ENCODE results near the gene SMIM12.
"Not testable (repeated sequence)": the region's sequence is repeated elsewhere in the genome, so short reads cannot be mapped to it uniquely, and the experiment has no call there.

SMIM12 gene

DNA sequence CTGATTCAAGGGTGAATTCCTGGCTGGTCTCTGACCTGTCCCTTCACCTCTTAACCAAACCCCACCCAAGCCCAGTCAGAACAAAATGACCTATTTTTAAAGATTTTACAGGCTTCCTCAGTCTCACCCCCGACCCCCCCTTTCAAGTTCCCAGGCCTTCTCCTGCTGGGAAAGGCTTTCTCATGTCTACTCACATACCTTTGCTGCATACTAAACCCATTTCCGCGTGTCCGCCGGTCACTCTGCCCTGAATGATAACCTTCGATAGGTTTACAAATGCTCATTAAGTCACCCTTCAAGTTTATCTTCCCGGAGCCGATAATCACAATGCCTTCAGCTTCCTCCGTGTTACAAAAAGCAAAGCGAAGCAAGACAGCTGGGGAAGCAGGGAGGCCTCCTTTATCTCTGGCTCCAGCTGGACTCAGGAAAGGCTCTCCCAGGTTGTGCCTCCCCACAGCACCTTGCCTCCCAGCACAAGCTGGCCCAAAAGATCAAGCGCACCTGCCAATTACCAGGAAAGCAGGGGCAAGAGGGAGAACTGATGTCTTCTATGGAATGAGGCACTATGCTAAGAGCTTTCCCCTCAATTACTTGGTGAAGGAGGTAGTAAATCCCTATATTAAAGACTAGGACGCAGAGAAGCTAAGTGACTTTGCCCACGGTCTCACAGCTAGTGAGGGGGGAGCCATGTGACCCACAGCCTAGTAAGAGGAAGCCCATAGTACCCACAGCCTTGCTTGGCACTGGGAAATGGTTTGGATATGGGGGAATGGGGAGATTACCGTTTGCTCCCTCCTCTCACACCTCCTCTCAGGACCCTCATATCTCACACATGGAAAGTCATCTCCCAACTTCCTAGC lies 15.9 kb downstream of the SMIM12 start:
- DNase-seq (ENCODE audit: low read depth in 2 of 2), result no peak

GRCh38 chr1:34842952-34843371 lies 16.6 kb downstream of the SMIM12 start:
- no peak for DNase-seq (ENCODE audit: low read depth in 2 of 2)

DNA sequence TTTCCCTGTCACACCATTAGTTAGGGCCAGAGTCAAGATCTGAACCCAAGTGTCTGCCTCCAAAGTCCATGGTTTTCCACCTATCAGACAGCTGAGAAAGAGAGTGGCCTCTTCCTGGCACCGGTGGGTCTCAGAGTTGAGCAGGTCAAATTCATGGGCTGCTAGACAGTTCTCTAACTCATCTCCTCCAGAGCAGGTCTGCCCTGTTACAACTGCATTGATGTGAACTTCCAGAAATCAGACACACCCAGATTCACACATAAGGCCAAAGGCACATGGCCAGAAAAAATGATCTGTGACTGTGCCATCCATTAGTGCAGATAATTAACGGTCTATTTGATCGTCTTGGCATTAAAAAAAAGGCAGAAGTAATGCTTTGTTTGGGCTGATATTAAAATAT lies 17.5 kb downstream of the SMIM12 start:
- DNase-seq (ENCODE audit: low read depth in 2 of 2), result no peak

DNA sequence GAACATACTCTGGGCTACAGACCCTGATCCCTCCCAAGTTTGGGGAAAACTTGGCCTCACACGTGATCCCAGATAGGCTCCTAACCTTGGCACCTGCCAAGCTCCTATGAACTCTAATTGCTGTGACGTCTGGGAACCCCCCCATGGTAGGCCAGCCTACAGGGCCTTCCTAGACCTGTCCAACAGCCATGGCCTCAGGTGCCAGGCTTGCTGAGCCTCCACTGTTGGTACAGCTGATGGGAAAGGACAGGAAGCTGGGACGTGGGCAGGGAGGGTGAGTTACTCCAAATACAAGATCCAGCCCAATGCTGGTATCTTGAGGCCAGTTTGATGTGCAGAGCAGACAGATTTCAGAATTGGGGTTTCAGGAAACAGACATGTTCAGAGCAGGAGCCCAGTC lies 19.1 kb downstream of the SMIM12 start:
- no peak for DNase-seq (ENCODE audit: low read depth in 2 of 2)

- no peak for DNase-seq (ENCODE audit: low read depth in 2 of 2)
These were observed 19.8 kb downstream of the SMIM12 start for GRCh38 chr1:34839526-34840305.

DNA sequence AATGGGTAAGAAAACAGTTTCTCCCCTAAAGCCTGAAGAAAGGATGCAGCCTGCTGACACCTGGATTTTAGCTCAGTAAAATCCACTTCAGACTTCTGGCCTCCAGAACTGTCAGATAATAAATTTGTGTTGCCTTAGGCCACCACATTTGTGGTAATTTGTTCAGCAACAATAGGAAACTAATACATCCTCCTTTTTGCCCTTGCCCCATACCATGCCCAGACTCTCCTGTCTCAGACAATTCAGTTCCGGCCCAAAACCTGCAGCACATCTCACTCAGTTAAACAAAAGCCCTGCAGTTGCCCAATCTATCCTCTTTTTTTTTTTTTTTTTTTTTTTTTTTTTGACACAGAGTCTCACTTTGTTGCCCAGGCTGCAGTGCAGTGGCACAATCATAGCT lies 25.8 kb downstream of the SMIM12 start:
- DNase-seq (ENCODE audit: low read depth in 2 of 2), result no peak

GRCh38 chr1:34831721-34832246 lies 27.8 kb downstream of the SMIM12 start:
- no peak for DNase-seq (ENCODE audit: low read depth in 2 of 2)

GRCh38 chr1:34829250-34829649 lies 30.3 kb downstream of the SMIM12 start:
- DNase-seq (ENCODE audit: low read depth in 2 of 2), result no peak

GRCh38 chr1:34828611-34829010 lies 30.9 kb downstream of the SMIM12 start:
- DNase-seq (ENCODE audit: low read depth in 2 of 2), result no peak

DNA sequence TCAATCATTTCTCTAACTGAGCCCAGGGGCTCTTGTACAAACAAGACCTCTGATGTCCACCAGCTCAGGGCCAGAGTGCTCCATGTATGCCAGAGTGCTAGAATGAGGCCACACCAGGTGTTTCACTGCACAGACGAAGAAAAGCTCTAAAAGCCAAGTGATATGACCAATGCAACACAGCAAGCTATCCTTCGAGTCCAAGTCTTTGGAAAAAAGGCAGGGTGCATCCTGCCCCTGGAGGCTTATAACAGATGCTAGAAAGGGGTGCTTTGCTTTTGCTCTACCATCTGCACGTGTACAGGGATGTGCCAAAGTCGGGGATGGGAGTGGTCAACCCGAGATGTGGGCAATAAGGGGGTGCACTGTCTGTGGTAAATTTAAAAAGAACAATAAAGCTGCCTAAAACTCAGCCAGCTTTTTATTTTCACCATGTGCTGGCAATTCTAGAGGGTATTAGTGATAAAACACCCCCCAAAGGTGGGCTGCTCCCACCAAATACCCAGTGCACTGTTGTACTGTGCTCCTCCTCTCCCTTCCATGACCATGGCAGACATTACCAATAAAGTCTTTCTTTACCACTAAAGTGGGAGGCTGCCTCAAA lies 32.1 kb downstream of the SMIM12 start:
- DNase-seq (ENCODE audit: low read depth in 2 of 2), result no peak

DNA sequence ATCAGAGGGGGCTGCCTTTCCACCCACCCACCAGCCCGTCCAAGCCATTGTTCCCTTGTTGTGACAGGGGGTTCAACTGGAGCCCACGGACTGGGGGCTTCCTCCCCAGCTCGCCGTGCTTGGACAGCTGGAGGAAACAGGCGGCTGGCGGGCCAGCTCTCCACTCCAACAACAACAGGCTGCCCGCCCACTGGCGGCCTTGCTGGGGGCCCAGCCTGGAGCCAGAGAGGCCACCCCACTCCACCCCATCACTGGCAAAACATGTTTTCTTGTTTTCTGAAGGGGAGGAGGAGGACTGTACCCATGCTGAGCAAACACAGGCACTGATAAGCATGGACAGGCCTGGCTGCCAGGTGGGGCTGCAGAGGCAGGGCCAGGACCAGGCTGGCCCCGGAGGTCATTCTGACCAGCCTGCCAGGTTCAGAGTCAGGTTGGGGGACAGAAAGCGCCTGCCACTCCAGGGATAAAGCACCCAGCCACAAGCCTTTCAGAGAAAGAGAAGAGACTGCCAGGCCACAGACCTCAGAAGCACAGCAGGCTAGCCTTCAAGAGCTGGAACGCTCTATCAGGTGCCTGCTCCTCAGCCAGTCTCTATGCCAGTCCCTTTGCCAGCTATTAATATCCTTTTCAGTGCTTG lies 34.0 kb downstream of the SMIM12 start:
- no peak for DNase-seq (ENCODE audit: low read depth in 2 of 2)

DNA sequence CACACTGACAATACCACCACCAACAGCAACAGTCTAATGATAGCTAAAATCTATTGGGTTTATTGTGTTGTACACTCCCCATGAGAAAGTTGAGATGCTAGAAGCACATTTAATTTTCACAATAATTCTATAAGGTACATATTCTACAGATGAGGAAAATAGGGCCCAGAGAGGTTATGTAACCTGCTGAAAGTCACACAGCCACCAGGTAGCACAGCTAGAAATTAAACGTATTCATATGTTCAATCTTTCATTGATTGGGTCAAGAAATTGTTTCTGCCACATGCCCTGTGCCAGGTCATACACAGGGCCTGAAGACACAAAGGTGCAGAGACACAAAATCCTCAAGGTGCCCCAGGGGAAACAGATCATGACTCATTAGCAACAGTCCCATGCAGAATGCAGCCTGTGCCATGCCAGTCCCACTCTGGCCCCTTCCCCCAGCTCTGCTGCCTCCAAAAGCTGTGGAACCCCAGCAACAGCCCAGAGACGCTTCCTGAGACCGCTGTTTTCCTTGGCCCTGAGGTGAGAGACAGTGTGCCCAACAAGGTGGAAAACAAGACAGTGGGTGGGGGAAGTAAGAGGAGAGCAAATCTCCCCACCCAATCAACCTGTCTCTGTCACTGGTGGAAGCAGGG lies 34.6 kb downstream of the SMIM12 start:
- no peak for DNase-seq (ENCODE audit: low read depth in 2 of 2)

- no peak for DNase-seq (ENCODE audit: low read depth in 2 of 2)
These were observed 37.3 kb downstream of the SMIM12 start for GRCh38 chr1:34822202-34822601.

DNA sequence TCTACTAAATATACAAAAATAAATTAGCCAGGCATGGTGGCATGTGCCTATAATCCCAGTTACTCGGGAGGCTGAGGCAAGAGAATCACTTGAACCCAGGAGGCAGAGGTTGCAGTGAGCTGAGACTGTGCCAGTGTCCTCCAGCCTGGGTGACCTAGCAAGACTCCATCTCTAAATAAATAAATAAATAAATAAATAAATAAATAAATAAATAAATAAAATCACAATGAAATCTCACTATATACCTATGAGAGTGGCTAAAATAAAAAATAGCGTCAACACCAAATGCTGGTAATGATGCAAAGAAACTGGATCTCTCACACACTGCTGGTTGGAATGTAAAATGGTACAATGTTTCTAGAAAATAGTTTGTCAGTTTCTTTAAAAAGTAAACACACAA lies 40.7 kb downstream of the SMIM12 start:
- DNase-seq (ENCODE audit: low read depth in 2 of 2), result not testable (repeated sequence)

DNA sequence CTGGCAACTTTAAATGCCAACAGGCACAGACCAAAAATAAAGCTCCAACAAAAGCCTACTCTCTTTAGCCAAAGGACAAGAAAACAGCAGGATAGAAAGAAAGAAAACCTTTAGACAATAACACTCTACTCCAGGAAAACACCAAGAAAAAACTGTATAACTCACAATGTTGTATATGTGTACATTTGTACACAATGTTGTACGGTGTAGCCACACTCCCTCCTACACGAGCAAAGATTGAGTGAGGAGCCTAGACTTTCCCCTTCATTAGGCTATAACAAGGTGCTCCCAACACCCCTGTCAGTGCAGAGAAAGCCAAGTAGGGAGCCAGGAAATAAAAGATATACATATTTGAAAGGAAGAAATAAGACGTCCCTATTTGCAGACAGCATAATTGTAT lies 42.8 kb downstream of the SMIM12 start:
- DNase-seq (ENCODE audit: low read depth in 2 of 2), result no peak

DNA sequence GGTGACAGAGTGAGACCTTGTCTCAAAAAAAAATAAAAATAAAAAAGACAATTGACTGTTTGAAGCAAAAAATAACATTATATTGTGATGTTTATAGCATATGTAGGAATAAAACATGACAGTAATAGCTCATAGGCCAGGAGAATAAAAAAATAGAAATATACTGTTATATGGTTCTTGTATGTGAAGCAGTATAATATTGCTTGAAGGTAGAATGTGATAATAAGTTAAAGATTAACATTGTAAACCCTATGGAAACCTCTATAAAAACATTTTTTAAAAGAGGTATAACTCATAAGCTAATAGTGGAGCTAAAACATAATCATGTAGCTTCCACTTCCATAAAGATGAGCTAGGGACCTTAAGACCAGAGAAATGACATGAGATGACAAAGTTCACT lies 43.2 kb downstream of the SMIM12 start:
- no peak for DNase-seq (ENCODE audit: low read depth in 2 of 2)

DNA sequence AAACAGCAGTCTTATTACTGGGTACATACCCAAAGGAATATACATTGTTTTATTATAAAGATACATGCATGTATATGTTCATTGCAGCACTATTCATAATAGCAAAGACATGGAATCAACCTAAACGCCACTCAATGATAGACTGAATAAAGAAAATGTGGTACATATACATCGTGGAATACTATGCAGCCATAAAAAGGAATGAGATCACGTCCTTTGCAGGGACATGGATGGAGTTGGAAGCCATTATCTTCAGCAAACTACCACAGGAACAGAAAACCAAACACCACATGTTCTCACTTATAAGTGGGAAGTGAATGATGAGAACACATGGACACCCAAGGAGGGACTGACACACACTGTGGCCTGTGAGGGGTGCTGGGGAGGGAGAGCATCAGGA lies 48.8 kb downstream of the SMIM12 start:
- DNase-seq (ENCODE audit: low read depth in 2 of 2), result not testable (repeated sequence)

GRCh38 chr1:34808051-34808810 lies 51.3 kb downstream of the SMIM12 start:
- DNase-seq (ENCODE audit: low read depth in 2 of 2), result no peak

DNA sequence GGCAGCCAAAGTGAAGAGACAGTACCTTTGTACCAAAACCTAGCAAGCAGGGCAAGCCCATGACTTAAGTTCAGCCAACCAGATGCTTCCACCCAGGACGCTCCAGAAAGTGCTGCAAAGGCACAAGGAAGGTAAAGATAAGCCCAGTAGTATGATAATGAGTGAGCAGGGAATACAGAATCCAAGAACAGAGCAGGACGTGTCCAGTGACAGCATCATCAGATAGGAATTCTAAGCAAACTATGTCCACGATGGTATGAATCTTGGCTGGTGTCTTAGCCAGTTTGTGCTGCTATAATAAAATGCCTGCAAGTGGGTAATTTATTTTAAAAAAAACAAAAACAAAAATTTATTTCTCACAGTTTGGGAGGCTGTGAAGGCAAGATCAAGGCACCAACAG lies 53.2 kb downstream of the SMIM12 start:
- no peak for DNase-seq (ENCODE audit: low read depth in 2 of 2)

DNA sequence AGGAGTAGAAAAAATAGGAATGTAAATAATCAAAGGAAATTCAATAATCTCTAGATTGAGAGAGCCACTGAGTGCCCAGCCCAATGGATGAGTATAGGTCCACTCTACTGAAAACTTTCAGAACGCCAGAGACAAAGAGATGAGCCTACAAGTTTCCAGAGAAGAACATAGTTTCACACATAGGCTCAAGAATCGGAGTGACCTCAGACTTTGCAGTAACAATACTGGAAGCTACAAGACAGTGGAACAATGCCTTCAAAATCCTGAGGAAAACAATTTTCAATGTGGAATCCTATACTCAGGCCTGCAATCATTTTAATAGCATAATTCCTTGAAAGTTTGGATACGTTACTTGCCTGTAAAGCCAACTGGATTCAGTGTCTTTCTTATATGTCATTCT lies 55.8 kb downstream of the SMIM12 start:
- no peak for DNase-seq (ENCODE audit: low read depth in 2 of 2)
